ENCODE results near the gene RALGAPA2.

Gene RALGAPA2

DNA sequence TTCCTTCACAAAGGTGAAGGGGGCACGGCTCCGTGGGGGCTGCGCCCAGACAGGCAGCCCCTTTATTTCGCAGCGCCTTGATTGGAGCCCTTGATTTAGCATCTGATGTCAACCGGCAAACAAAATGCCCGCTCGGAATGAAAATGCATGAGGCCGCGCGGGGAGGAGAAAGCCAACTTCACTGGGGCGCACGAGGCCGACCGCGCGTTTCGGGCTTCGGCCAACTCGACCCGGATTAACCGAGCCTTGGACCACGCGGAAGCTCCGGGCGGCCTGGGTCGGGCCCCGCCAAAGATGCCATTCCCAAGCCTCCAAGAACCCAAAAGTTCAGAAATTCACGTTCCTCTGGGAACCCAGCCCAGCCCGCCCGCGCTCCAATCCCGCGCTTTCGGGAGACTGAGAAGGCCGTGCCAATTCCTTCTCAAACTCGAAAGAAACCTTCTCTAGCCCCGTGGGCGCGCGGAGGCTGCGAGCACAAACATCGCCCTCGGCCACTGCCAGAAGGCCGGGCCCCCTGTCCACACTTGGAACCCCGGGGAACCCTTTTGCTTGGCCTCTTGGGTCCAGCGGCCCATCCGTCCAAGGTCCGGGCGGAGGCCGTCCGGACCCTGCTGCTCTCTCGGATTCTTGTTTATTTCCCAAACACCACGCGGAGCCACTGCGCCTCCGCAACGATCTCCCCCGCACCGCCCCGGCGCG is 345.4 kb downstream of the RALGAPA2 start:
- CTCF ChIA-PET, result no interaction called here
- no peak for DNase-seq (ENCODE audit: extremely low spot score)
- TF ChIP-seq LEF1 (IDR thresholded peaks at IDR 0.05; ENCODE audit: borderline replicate concordance), result no peak
- no peak for TF ChIP-seq NFRKB (IDR thresholded peaks at IDR 0.05)
- no peak for TF ChIP-seq L3MBTL2 (conservative IDR thresholded peaks at IDR 0.05)
- TF ChIP-seq, protein P1, sequence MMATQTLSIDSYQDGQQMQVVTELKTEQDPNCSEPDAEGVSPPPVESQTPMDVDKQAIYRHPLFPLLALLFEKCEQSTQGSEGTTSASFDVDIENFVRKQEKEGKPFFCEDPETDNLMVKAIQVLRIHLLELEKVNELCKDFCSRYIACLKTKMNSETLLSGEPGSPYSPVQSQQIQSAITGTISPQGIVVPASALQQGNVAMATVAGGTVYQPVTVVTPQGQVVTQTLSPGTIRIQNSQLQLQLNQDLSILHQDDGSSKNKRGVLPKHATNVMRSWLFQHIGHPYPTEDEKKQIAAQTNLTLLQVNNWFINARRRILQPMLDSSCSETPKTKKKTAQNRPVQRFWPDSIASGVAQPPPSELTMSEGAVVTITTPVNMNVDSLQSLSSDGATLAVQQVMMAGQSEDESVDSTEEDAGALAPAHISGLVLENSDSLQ (IDR thresholded peaks at IDR 0.05), result no peak
- TF ChIP-seq ELF4 (IDR thresholded peaks at IDR 0.05), result no peak
- TF ChIP-seq TARDBP (IDR thresholded peaks at IDR 0.05), result no peak
- POLR2A ChIA-PET, result no interaction called here

DNA sequence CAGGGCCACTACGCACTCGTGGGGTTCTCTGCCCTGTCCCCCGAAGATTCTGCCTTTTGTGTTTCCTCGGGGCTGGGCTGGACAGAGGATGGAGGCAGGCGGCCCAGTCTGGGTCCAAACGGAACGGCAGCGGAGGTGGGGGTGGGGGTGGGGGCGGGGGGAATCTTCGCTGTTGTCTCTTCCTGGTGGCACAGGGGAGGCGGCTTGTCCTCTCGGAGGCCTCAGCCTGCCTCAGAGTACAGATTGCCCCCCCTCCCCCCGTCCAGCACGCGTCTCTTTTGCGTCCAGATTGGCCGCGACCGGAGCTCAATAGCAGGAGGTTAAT is 345.9 kb downstream of the RALGAPA2 start:
- ChIA-PET CTCF (no interaction called here), POLR2A (no interaction called here)
- no peak for DNase-seq (ENCODE audit: extremely low spot score)
- TF ChIP-seq SP1 (IDR thresholded peaks at IDR 0.05) (no peak), CTBP1 (IDR thresholded peaks at IDR 0.05; ENCODE audit: borderline replicate concordance) (no peak), HDGF (IDR thresholded peaks at IDR 0.05; ENCODE audit: borderline replicate concordance) (no peak), ARNT (IDR thresholded peaks at IDR 0.05) (no peak), L3MBTL2 (conservative IDR thresholded peaks at IDR 0.05) (no peak), ELF4 (IDR thresholded peaks at IDR 0.05) (no peak), TARDBP (IDR thresholded peaks at IDR 0.05) (no peak), NFRKB (IDR thresholded peaks at IDR 0.05) (no peak), SUZ12 (IDR thresholded peaks at IDR 0.05) (no peak), LEF1 (IDR thresholded peaks at IDR 0.05; ENCODE audit: borderline replicate concordance) (no peak), BHLHE40 (IDR thresholded peaks at IDR 0.05; ENCODE audit: borderline replicate concordance) (no peak), FOXA1 (IDR thresholded peaks at IDR 0.05) (no peak), ZNF384 (IDR thresholded peaks at IDR 0.05) (no peak), FOXK2 (IDR thresholded peaks at IDR 0.05) (no peak)
- TF ChIP-seq, protein P1 (IDR thresholded peaks at IDR 0.05), result no peak

GRCh38 chr20:20365480-20366161 is 346.8 kb downstream of the RALGAPA2 start:
- POLR2A ChIA-PET, result no interaction called here

GRCh38 chr20:20364593-20365479 is 347.6 kb downstream of the RALGAPA2 start:
- TF ChIP-seq FOXM1 (IDR thresholded peaks at IDR 0.05; ENCODE audit: borderline replicate concordance), result no peak
- no peak for TF ChIP-seq CTBP1 (IDR thresholded peaks at IDR 0.05; ENCODE audit: borderline replicate concordance)
- TF ChIP-seq FOXK2 (IDR thresholded peaks at IDR 0.05), result no peak
- no peak for TF ChIP-seq SP1 (IDR thresholded peaks at IDR 0.05)
- no peak for TF ChIP-seq ELF4 (IDR thresholded peaks at IDR 0.05)
- TF ChIP-seq HDGF (IDR thresholded peaks at IDR 0.05; ENCODE audit: borderline replicate concordance), result no peak
- no peak for TF ChIP-seq ZNF384 (IDR thresholded peaks at IDR 0.05)
- TF ChIP-seq FOXA1 (IDR thresholded peaks at IDR 0.05), result no peak
- no peak for TF ChIP-seq SUZ12 (IDR thresholded peaks at IDR 0.05)
- DNase-seq (ENCODE audit: extremely low spot score), result no peak
- POLR2A ChIA-PET, result no interaction called here
- CTCF ChIA-PET, result no interaction called here

More at GRCh38 chr20:20365480-20366161, 346.8 kb downstream of the RALGAPA2 start:
- TF ChIP-seq FOXA1 (IDR thresholded peaks at IDR 0.05), result no peak
- TF ChIP-seq ZNF384 (IDR thresholded peaks at IDR 0.05), result no peak
- no peak for TF ChIP-seq LEF1 (IDR thresholded peaks at IDR 0.05; ENCODE audit: borderline replicate concordance)
- TF ChIP-seq NFRKB (IDR thresholded peaks at IDR 0.05), result no peak
- TF ChIP-seq FOXM1 (IDR thresholded peaks at IDR 0.05; ENCODE audit: borderline replicate concordance), result no peak
- TF ChIP-seq, protein P1 (IDR thresholded peaks at IDR 0.05), result no peak
- TF ChIP-seq TARDBP (IDR thresholded peaks at IDR 0.05), result no peak
- TF ChIP-seq CTBP1 (IDR thresholded peaks at IDR 0.05; ENCODE audit: borderline replicate concordance), result no peak
- no peak for TF ChIP-seq HDGF (IDR thresholded peaks at IDR 0.05; ENCODE audit: borderline replicate concordance)
- no peak for TF ChIP-seq BHLHE40 (IDR thresholded peaks at IDR 0.05; ENCODE audit: borderline replicate concordance)
- no peak for TF ChIP-seq SP1 (IDR thresholded peaks at IDR 0.05)
- no peak for TF ChIP-seq FOXK2 (IDR thresholded peaks at IDR 0.05)
- CTCF ChIA-PET, result no interaction called here
- DNase-seq (ENCODE audit: extremely low spot score), result no peak

- DNase-seq (ENCODE audit: extremely low spot score), result no peak
- ChIA-PET CTCF (no interaction called here), POLR2A (no interaction called here)
- TF ChIP-seq, protein P1 (IDR thresholded peaks at IDR 0.05), result no peak
- TF ChIP-seq NFRKB (IDR thresholded peaks at IDR 0.05) (no peak), FOXM1 (IDR thresholded peaks at IDR 0.05; ENCODE audit: borderline replicate concordance) (no peak), ARNT (IDR thresholded peaks at IDR 0.05) (no peak), ELF4 (IDR thresholded peaks at IDR 0.05) (no peak), L3MBTL2 (conservative IDR thresholded peaks at IDR 0.05) (no peak), LEF1 (IDR thresholded peaks at IDR 0.05; ENCODE audit: borderline replicate concordance) (no peak), FOXK2 (IDR thresholded peaks at IDR 0.05) (no peak), TARDBP (IDR thresholded peaks at IDR 0.05) (no peak), FOXA1 (IDR thresholded peaks at IDR 0.05) (no peak), SP1 (IDR thresholded peaks at IDR 0.05) (no peak), CTBP1 (IDR thresholded peaks at IDR 0.05; ENCODE audit: borderline replicate concordance) (no peak), SUZ12 (IDR thresholded peaks at IDR 0.05) (no peak), HDGF (IDR thresholded peaks at IDR 0.05; ENCODE audit: borderline replicate concordance) (no peak), ZNF384 (IDR thresholded peaks at IDR 0.05) (no peak), BHLHE40 (IDR thresholded peaks at IDR 0.05; ENCODE audit: borderline replicate concordance) (no peak)
These were observed 348.4 kb downstream of the RALGAPA2 start for GRCh38 chr20:20363799-20364592.
